ENCODE data around the gene PRR18. TPM values are rescaled to one million over a fixed set of nuclear protein-coding genes. Genes with fewer than 3 reads are reported as not detected.

PRR18 gene
- total RNA-seq, 4 donors from 2014 or later: 0.21 to 0.67 (median 0.59) TPM; not detected in 1

DNA sequence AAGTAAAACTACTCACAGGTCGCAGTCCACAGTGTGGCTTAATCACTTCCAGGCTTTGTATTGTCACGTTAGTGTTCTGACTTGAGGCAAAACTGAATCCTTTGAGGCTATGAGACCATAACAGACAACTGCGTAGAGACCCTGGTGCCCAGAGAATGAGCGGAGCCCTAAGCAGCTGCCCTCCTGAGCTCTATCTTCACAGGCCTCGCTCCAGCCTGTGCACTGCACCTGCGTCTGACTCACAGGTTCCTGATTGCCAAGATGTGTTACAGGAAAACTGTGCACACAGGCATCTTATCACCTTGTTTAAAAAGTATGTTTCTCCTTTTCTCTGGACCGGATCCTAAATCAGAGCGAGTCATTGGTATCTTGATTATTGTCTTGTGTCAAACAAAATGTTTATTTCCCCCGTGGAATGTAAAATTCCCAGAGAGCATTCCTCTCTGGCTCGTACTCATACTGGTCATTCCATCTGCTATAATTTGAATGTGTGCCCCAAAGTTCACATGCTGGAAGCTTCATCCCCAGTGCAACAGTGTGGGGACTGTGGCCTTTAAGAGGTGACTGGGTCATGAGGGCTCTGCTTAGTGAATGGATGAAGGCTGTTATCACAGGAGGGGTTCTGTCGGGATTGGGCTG, 25.7 kb downstream of the PRR18 start:
- WGBS, 2 donors: 81% methylated on average over 11 of the region's 11 CpGs

DNA sequence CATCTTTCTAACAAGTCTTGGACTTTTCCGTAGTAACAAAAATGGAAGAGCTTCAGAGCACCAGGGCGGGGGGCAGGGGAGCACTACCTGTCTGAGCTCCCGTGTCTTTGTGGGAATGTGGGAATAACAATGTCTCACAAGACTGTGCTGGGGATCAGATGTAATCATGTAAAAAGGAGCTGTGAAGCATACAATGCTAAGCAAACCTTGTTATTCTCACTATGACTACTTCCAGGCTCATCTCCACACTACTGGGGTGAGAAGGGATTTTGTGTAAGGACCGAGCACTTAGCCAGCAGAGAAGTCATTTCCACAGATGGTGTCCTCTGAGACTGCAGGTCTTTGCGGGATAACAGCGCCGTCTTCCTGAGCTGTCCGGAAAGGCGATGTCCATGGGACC, 27.1 kb downstream of the PRR18 start:
- TF ChIP-seq, protein P1, sequence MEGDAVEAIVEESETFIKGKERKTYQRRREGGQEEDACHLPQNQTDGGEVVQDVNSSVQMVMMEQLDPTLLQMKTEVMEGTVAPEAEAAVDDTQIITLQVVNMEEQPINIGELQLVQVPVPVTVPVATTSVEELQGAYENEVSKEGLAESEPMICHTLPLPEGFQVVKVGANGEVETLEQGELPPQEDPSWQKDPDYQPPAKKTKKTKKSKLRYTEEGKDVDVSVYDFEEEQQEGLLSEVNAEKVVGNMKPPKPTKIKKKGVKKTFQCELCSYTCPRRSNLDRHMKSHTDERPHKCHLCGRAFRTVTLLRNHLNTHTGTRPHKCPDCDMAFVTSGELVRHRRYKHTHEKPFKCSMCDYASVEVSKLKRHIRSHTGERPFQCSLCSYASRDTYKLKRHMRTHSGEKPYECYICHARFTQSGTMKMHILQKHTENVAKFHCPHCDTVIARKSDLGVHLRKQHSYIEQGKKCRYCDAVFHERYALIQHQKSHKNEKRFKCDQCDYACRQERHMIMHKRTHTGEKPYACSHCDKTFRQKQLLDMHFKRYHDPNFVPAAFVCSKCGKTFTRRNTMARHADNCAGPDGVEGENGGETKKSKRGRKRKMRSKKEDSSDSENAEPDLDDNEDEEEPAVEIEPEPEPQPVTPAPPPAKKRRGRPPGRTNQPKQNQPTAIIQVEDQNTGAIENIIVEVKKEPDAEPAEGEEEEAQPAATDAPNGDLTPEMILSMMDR (IDR thresholded peaks at IDR 0.05): no peak
- no peak for TF ChIP-seq POLR2A (IDR thresholded peaks at IDR 0.05)
- DNase-seq: no peak
- Histone ChIP-seq H3K27me3 (no peaks in the 10 kb centered on the region), H3K27ac (no peak overlapping the region), H3K4me3 (replicated peaks in 1 of 3) (no peak overlapping the region), H3K9me3 (no peaks in the 10 kb centered on the region), H3K4me1 (peaks cover 0 to 8% of the 10 kb centered on the region in 2 donors), H3K36me3 (no peaks in the 10 kb centered on the region)
- intact Hi-C loops (cut with DNase I): no loop called here
- WGBS, 2 donors: 90 to 92% methylated on average over 9 of the region's 9 CpGs

More for the DNA sequence above, 25.7 kb downstream of the PRR18 start:
- no peaks in the 10 kb centered on the region for H3K4me1 ChIP-seq
- TF ChIP-seq, protein P1 (IDR thresholded peaks at IDR 0.05): no peak
- no peak for TF ChIP-seq POLR2A (IDR thresholded peaks at IDR 0.05)
- H3K27me3 ChIP-seq: no peaks in the 10 kb centered on the region
- intact Hi-C loops (cut with DNase I): no loop called here
- H3K36me3 ChIP-seq: no peaks in the 10 kb centered on the region
- H3K9me3 ChIP-seq: no peaks in the 10 kb centered on the region
- no peak overlapping the region for H3K27ac ChIP-seq
- H3K4me3 ChIP-seq (replicated peaks in 1 of 3): no peak overlapping the region
- DNase-seq: no peak

DNA sequence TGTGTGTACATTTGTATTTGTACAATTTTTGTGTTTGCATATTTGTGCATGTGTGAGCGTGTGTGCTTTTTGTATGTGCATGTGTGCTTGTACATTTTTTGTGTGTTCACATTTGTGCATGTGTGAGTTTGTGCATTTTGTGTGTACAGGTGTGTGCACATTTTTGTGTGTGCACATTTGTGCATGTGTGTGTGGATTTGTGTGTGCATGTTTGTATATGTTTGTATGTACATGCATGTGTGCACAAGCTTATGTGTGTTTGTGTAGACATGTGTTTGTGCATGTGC, 28.9 kb downstream of the PRR18 start:
- intact Hi-C loops (cut with DNase I): no loop called here

DNA sequence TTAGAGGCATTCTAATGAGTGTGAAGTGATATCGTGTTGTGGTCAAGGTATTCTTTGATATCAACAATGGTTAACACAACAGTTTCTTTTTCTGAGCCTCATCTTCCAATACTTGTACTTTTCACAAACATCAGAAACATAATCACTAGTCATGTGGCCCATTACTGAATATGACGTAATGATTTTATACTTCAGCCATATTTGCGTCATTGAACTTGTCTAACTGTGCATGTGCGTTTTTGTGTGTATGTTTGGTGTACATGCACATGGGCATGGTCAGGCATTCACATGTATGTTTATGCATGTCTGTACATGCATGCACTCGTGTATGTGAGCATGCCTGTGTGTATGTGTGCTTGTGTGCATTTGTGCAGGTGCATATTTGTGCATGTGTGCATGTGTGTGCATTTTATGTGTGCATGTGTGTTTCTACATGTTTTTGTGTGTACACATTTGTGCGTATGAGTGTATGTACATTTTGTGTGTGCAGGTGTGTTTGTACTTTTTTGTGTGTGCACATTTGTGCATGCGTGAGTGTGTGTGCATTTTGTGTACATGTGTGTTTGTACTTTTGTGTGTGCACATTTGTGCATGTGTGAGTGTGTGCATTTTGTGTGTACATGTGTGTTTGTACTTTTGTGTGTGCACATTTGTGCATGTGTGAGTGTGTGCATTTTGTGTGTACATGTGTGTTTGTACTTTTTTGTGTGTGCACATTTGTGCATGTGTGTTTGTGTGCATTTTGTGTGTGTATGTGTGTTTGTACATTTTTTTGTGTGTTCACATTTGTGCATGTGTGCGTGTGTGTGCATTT, 29.4 kb downstream of the PRR18 start:
- no peaks in the 10 kb centered on the region for H3K9me3 ChIP-seq
- H3K4me3 ChIP-seq (replicated peaks in 1 of 3): no peak overlapping the region
- WGBS, 2 donors: 82 to 85% methylated on average over 8 of the region's 8 CpGs
- intact Hi-C loops (cut with DNase I): no loop called here
- H3K27ac ChIP-seq: no peak overlapping the region
- no peaks in the 10 kb centered on the region for H3K27me3 ChIP-seq
- peaks cover 3 to 11% of the 10 kb centered on the region in 2 donors for H3K4me1 ChIP-seq
- no peaks in the 10 kb centered on the region for H3K36me3 ChIP-seq
- DNase-seq: no peak
- no peak for TF ChIP-seq POLR2A (IDR thresholded peaks at IDR 0.05)
- TF ChIP-seq, protein P1 (IDR thresholded peaks at IDR 0.05): no peak

More for the DNA sequence above, 28.9 kb downstream of the PRR18 start:
- DNase-seq: no peak
- H3K9me3 ChIP-seq: no peaks in the 10 kb centered on the region
- no peaks in the 10 kb centered on the region for H3K36me3 ChIP-seq
- peaks cover 3 to 11% of the 10 kb centered on the region in 2 donors for H3K4me1 ChIP-seq
- 97 to 98% methylated on average over 1 of the region's 1 CpG for whole genome bisulfite sequencing, 2 donors
- no peak overlapping the region for H3K27ac ChIP-seq
- no peak overlapping the region for H3K4me3 ChIP-seq (replicated peaks in 1 of 3)
- no peaks in the 10 kb centered on the region for H3K27me3 ChIP-seq
- no peak for TF ChIP-seq POLR2A (IDR thresholded peaks at IDR 0.05)
- TF ChIP-seq, protein P1 (IDR thresholded peaks at IDR 0.05): no peak

All from thyroid gland (tissue), 4 donors.